SK-N-MC (cell line): ENCODE results near the gene DPAGT1.

Experiments
- EZH2 ChIP-seq: fragments of 200-600 bp; sonication (generic); IDR thresholded peaks from one replicate; pipeline ENCODE4 v1.6.1; 2017; ENCODE audit warnings: antibody characterized with exemption
- FOXP2 ChIP-seq: optimal IDR thresholded peaks from 2 replicates; pipeline ENCODE3; 2011; ENCODE audit warnings: mild to moderate bottlenecking, moderate library complexity; ENCODE audit not compliant: insufficient read depth; ENCODE audit errors: extremely low read length, control extremely low read depth
- POLR2AphosphoS5 ChIP-seq: IDR thresholded peaks from 2 replicates; pipeline ENCODE4 v1.6.1; 2012; ENCODE audit warnings: mild to moderate bottlenecking, low read depth, low read length, borderline replicate concordance

GRCh38 chr11:119101759-119102423, at the start of gene DPAGT1:
- TF ChIP-seq EZH2: no peak
- TF ChIP-seq POLR2AphosphoS5: 0 out of 2 replicates have a peak, but pooled peaks have one; percentile 40
- TF ChIP-seq FOXP2: peak; percentile 78
